Effector memory CD8-positive, alpha-beta T cell (primary cell): ENCODE results near the gene HECTD4.
"Not testable (repeated sequence)": the region's sequence is repeated elsewhere in the genome, so short reads cannot be mapped to it uniquely, and the experiment has no call there.

Experiments used
- ATAC-seq: fragments of 150-1000 bp; cut with Tn5 transposase; replicated peaks from 2 replicates; pipeline ENCODE4 v1.10.0; 2021; ENCODE audit warnings: mild to moderate bottlenecking, moderate library complexity
- DNase-seq, 3 experiments: peaks; one replicate each; pipeline ENCODE4 v3.0.0; 2021
- H3K27ac Mint-ChIP-seq, 2 donors: one replicate each; pipeline ENCODE4 v1.8.0; 2022; ENCODE audit warnings: mild to moderate bottlenecking in 2 of 2, mixed read lengths in 2 of 2, moderate library complexity in 2 of 2
- H3K27me3 Mint-ChIP-seq, 2 donors: one replicate each; pipeline ENCODE4 v1.8.0; 2022; ENCODE audit warnings: mixed read lengths in 2 of 2
- H3K36me3 Mint-ChIP-seq: one replicate; pipeline ENCODE4 v1.8.0; 2022; ENCODE audit warnings: mild to moderate bottlenecking, moderate library complexity, mixed read lengths; ENCODE audit not compliant: insufficient read depth
- H3K4me1 Mint-ChIP-seq, 2 donors: one replicate each; pipeline ENCODE4 v1.8.0; 2022; ENCODE audit warnings: low read depth in 2 of 2, mixed read lengths in 2 of 2
- H3K4me3 Mint-ChIP-seq, 2 donors: one replicate each; pipeline ENCODE4 v1.8.0; 2022; ENCODE audit warnings: mild to moderate bottlenecking in 2 of 2, mixed read lengths in 2 of 2, moderate library complexity in 2 of 2
- H3K9me3 Mint-ChIP-seq, 2 donors: one replicate each; pipeline ENCODE4 v1.8.0; 2022; ENCODE audit warnings: mixed read lengths in 2 of 2

HECTD4 gene

GRCh38 chr12:112357214-112357613, 25.0 kb downstream of the HECTD4 start:
- Mint-ChIP-seq H3K36me3 (peaks cover 3% of the 10 kb centered on the region), H3K4me1 (peaks cover 17 to 23% of the 10 kb centered on the region in 2 donors), H3K9me3 (no peaks in the 10 kb centered on the region), H3K27me3 (no peaks in the 10 kb centered on the region), H3K4me3 (no peak overlapping the region), H3K27ac (no peak overlapping the region)
- DNase-seq (no peak), ATAC-seq (no peak)

- ATAC-seq (no peak), DNase-seq (no peak)
- Mint-ChIP-seq H3K4me1 (peaks cover 23 to 38% of the 10 kb centered on the region in 2 donors), H3K27me3 (no peaks in the 10 kb centered on the region), H3K36me3 (peaks cover 5% of the 10 kb centered on the region), H3K9me3 (no peaks in the 10 kb centered on the region), H3K27ac (no peak overlapping the region), H3K4me3 (no peak overlapping the region)
These were observed 27.8 kb downstream of the HECTD4 start for GRCh38 chr12:112354399-112354798.

GRCh38 chr12:112353393-112353792, 28.8 kb downstream of the HECTD4 start:
- no peak for DNase-seq
- H3K4me1 Mint-ChIP-seq = peaks cover 23 to 38% of the 10 kb centered on the region in 2 donors
- H3K27ac Mint-ChIP-seq = no peak overlapping the region
- ATAC-seq = no peak
- H3K4me3 Mint-ChIP-seq = no peak overlapping the region
- peaks cover 6% of the 10 kb centered on the region for H3K36me3 Mint-ChIP-seq
- no peaks in the 10 kb centered on the region for H3K27me3 Mint-ChIP-seq
- no peaks in the 10 kb centered on the region for H3K9me3 Mint-ChIP-seq

DNA sequence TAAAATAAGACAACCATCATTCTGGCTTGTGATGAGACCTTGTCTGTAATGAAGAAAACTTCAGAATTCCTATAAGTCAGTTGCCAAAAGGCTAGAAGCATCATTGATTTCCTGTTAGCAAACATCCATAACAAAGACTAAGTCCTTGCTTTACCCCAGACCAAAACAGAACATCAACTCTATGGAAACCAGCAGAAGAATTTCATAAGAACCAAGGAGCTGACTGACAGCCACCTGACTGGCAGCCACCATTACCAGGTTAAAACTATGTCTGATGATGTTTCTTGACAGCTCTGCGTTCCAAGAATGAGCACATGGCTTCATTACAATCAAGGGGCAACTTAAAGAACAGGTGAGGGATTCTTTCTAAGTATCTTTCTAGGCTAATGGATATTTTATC, 29.3 kb downstream of the HECTD4 start:
- no peaks in the 10 kb centered on the region for H3K27me3 Mint-ChIP-seq
- H3K27ac Mint-ChIP-seq = no peak overlapping the region
- H3K4me1 Mint-ChIP-seq = peaks cover 23 to 39% of the 10 kb centered on the region in 2 donors
- ATAC-seq = no peak
- peaks cover 6% of the 10 kb centered on the region for H3K36me3 Mint-ChIP-seq
- no peak overlapping the region for H3K4me3 Mint-ChIP-seq
- no peaks in the 10 kb centered on the region for H3K9me3 Mint-ChIP-seq
- DNase-seq = no peak

DNA sequence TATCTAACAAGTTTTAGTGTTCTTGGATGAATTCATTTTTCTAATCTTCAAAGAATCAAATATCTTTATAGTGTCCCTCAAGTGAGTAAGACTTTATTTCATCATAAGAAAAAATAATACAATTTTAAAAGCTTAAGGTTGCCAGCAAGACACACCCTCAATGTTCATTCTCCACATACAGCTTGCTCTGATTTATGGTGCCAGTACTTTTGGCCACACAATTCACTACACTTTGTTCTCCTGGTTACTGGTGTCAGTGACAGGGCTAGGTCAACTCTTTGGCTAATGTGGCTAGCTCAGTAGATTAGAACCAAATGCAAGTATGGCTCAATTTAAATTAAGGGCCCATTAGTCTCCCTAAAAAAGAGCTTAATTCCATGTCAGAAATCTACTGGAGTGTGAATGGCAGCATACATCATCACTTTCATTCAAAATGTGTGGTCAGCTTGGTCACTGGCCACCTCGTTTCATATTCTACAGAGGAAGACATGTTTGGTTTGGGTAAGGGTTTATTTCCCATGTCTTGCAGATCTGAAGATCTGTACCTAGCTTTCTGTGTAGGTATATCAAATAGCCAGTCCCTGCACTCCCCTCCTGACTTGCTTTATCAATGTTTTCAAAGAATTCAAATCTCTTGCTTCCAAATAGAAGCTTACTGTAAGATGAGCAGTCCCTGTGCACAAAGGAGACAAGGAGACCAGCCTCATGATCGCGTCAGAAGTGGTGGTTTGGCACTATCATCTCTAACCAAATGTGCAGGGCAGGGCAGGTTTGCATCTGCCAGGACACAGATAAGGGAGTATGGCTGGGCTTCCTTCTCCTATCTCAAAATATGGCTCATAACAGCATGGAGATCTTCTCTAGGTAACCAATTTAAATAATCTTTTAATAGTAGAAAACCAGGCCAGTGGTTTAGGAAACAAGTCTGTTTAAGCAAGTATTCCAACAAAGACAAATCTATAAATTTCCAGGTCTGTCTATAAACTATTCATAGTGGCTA, 31.3 kb downstream of the HECTD4 start:
- peaks cover 3% of the 10 kb centered on the region for H3K36me3 Mint-ChIP-seq
- H3K9me3 Mint-ChIP-seq = no peaks in the 10 kb centered on the region
- H3K27me3 Mint-ChIP-seq = no peaks in the 10 kb centered on the region
- H3K4me1 Mint-ChIP-seq = peaks cover 25 to 46% of the 10 kb centered on the region in 2 donors
- H3K27ac Mint-ChIP-seq = peak overlapping the region in 1 of 2 donors; percentile 62
- DNase-seq = no peak
- no peak overlapping the region for H3K4me3 Mint-ChIP-seq
- no peak for ATAC-seq

DNA sequence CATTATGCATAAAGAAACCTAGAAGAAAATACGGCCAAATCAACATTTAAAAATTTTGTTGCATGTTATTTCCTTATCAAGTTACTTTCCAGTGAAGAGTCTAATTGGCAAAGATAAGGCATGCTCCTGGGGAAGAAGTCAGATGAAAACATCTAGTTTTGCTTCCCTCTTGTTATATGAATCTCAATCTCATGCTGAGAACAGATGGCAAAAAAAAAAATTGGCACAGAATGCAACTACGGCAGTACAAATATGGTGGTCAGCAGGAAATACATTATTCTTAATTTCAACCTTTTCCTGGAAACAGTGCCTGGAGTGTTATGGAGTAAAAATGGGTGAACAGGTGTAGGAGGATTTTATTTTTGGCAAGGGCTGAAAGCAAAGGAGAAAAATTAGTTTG, 32.8 kb downstream of the HECTD4 start:
- no peaks in the 10 kb centered on the region for H3K9me3 Mint-ChIP-seq
- H3K4me1 Mint-ChIP-seq = peaks cover 30 to 58% of the 10 kb centered on the region in 2 donors
- no peak overlapping the region for H3K4me3 Mint-ChIP-seq
- H3K27me3 Mint-ChIP-seq = no peaks in the 10 kb centered on the region
- DNase-seq (no peak), ATAC-seq (no peak)
- H3K27ac Mint-ChIP-seq = no peak overlapping the region
- peaks cover 6% of the 10 kb centered on the region for H3K36me3 Mint-ChIP-seq

GRCh38 chr12:112348926-112349325, 33.3 kb downstream of the HECTD4 start:
- not testable (repeated sequence) for H3K27me3 Mint-ChIP-seq, H3K27ac Mint-ChIP-seq, DNase-seq, ATAC-seq, H3K4me3 Mint-ChIP-seq, H3K9me3 Mint-ChIP-seq, H3K36me3 Mint-ChIP-seq
- peaks cover 33 to 58% of the 10 kb centered on the region in 2 donors for H3K4me1 Mint-ChIP-seq

GRCh38 chr12:112347581-112347982, 34.6 kb downstream of the HECTD4 start:
- peaks cover 6% of the 10 kb centered on the region for H3K36me3 Mint-ChIP-seq
- H3K27ac Mint-ChIP-seq = peak overlapping the region in 1 of 2 donors; percentile 47
- DNase-seq = no peak
- H3K4me1 Mint-ChIP-seq = peaks cover 33 to 63% of the 10 kb centered on the region in 2 donors
- no peaks in the 10 kb centered on the region for H3K27me3 Mint-ChIP-seq
- H3K4me3 Mint-ChIP-seq = no peak overlapping the region
- no peak for ATAC-seq
- H3K9me3 Mint-ChIP-seq = no peaks in the 10 kb centered on the region

DNA sequence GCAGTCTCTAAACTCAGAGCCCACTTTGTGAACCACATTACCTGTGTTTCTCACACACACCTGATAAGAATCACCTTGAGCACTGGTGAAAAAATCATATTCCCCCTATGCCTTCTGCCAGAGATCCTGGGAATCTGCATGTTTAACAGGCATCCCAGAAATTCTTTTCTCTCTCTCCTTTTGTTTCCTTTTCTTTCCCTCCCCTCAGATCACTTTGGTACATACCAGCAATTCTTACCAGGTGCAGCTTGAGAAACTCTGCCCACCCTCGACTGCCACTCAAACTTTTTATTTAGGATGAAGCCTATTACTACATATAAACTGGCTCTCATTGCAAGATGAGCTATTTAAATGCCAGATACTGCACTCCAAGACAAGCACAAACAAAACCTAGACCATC, 36.0 kb downstream of the HECTD4 start:
- Mint-ChIP-seq H3K4me3 (no peak overlapping the region), H3K9me3 (no peaks in the 10 kb centered on the region), H3K36me3 (peaks cover 6% of the 10 kb centered on the region), H3K27ac (peak overlapping the region in 1 of 2 donors; percentile 80), H3K27me3 (no peaks in the 10 kb centered on the region), H3K4me1 (peaks cover 34 to 61% of the 10 kb centered on the region in 2 donors)
- DNase-seq = no peak
- ATAC-seq = no peak

DNA sequence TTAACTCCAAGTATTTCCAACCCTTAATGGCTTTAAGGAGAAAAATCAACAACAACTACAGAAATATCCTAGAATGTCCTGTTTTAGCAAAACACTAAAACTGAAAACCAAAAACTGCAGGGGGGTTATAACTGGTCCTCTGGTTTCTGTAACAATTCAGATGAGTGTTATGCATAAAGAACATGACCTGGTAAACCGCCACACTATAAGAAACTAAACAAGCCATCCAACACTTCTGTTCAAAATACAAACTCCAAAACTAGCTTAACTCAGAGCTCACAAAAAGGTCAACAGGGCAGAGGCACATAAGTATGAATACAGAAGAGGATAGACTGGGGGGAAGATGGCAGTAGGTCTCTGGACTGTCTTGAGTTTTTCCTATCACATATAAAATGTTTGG, 38.0 kb downstream of the HECTD4 start:
- H3K36me3 Mint-ChIP-seq = peaks cover 2% of the 10 kb centered on the region
- peaks cover 30 to 60% of the 10 kb centered on the region in 2 donors for H3K4me1 Mint-ChIP-seq
- H3K9me3 Mint-ChIP-seq = no peaks in the 10 kb centered on the region
- peak overlapping the region in 1 of 2 donors; percentile 25 for H3K27ac Mint-ChIP-seq
- H3K27me3 Mint-ChIP-seq = no peaks in the 10 kb centered on the region
- no peak overlapping the region for H3K4me3 Mint-ChIP-seq
- ATAC-seq = no peak
- no peak for DNase-seq

- Mint-ChIP-seq H3K27ac (no peak overlapping the region), H3K4me1 (peaks cover 33 to 69% of the 10 kb centered on the region in 2 donors)
- ATAC-seq = no peak
These were observed 39.6 kb downstream of the HECTD4 start for GRCh38 chr12:112342587-112342986.

GRCh38 chr12:112341046-112341825, 41.0 kb downstream of the HECTD4 start:
- ATAC-seq = no peak
- peak overlapping the region in 1 of 2 donors; percentile 66 for H3K27ac Mint-ChIP-seq
- no peak overlapping the region for H3K4me3 Mint-ChIP-seq

More at GRCh38 chr12:112342587-112342986, 39.6 kb downstream of the HECTD4 start:
- H3K4me3 Mint-ChIP-seq = no peak overlapping the region
- H3K36me3 Mint-ChIP-seq = peaks cover 2% of the 10 kb centered on the region
- DNase-seq = no peak
- H3K27me3 Mint-ChIP-seq = no peaks in the 10 kb centered on the region
- no peaks in the 10 kb centered on the region for H3K9me3 Mint-ChIP-seq

GRCh38 chr12:112340230-112340629, 42.0 kb downstream of the HECTD4 start:
- H3K36me3 Mint-ChIP-seq = peaks cover 2% of the 10 kb centered on the region
- ATAC-seq (no peak), DNase-seq (no peak)
- no peaks in the 10 kb centered on the region for H3K27me3 Mint-ChIP-seq
- H3K9me3 Mint-ChIP-seq = no peaks in the 10 kb centered on the region
- peaks cover 26 to 52% of the 10 kb centered on the region in 2 donors for H3K4me1 Mint-ChIP-seq
- H3K27ac Mint-ChIP-seq = no peak overlapping the region
- no peak overlapping the region for H3K4me3 Mint-ChIP-seq

More at GRCh38 chr12:112341046-112341825, 41.0 kb downstream of the HECTD4 start:
- Mint-ChIP-seq H3K27me3 (no peaks in the 10 kb centered on the region), H3K4me1 (peaks cover 31 to 62% of the 10 kb centered on the region in 2 donors), H3K9me3 (no peaks in the 10 kb centered on the region), H3K36me3 (peaks cover 2% of the 10 kb centered on the region)
- no peak for DNase-seq
